ENCODE results near the gene SOCS6. TPM values are rescaled to one million over a fixed set of nuclear protein-coding genes. Genes with fewer than 3 reads are reported as not detected.

The SOCS6 gene
- polyA plus RNA-seq, 3 donors = 4.8 to 6.1 (median 4.8) TPM

- H4K20me1 ChIP-seq (ENCODE audit: insufficient read depth, low read length) = no peaks in the 10 kb centered on the region
- WGBS (ENCODE audit: insufficient coverage) = no CpG with 5 or more reads among the region's 1 CpG
- peaks cover 3 to 9% of the 10 kb centered on the region in 2 donors for H3K4me1 ChIP-seq (ENCODE audit: control insufficient read depth in 1 of 2, insufficient read depth in 2 of 2, low read length in 2 of 2)
- TF ChIP-seq CTCF (IDR thresholded peaks at IDR 0.05) = no peak
- no peaks in the 10 kb centered on the region for H3K79me2 ChIP-seq (ENCODE audit: insufficient read depth, low read length)
- peaks cover 0 to 4% of the 10 kb centered on the region in 2 donors for H3K9me3 ChIP-seq (replicated peaks in 1 of 2; ENCODE audit: control insufficient read depth in 1 of 2, insufficient read depth in 1 of 2, low read length in 2 of 2)
- Mint-ChIP-seq H3K9me3 (peaks cover 2 to 6% (median 5%) of the 10 kb centered on the region in 7 donors), H3K4me1 (peaks cover 22% of the 10 kb centered on the region), H3K4me3 (no peak overlapping the region), H3K27me3 (ENCODE audit: low read depth in 3 of 3) (peaks cover 0 to 1% (median 0%) of the 10 kb centered on the region in 3 donors), H3K36me3 (peaks cover 0 to 7% of the 10 kb centered on the region in 2 donors), H3K27ac (no peak overlapping the region)
- no peak overlapping the region for H3K4me2 ChIP-seq (replicated peaks; ENCODE audit: extremely low read depth, low read length, poor library complexity, severe bottlenecking)
- intact Hi-C loops (cut with micrococcal nuclease) = loop anchor here in 1 of 2 donors (5.0 kb wide), 1 partner anchor 46 kb away; the partner anchor contains the start of gene SOCS6
- no peak overlapping the region for H3K4me3 ChIP-seq (replicated peaks in 1 of 3; ENCODE audit: low read depth in 2 of 3, low read length in 3 of 3)
- no peak overlapping the region for H2AFZ ChIP-seq (ENCODE audit: insufficient read depth, low read depth, low read length, poor library complexity, severe bottlenecking)
- H3K27ac ChIP-seq (ENCODE audit: low read depth in 1 of 2, low read length in 2 of 2) = no peak overlapping the region
- no peak overlapping the region for H3K9ac ChIP-seq (ENCODE audit: insufficient read depth, low read length, poor library complexity, severe bottlenecking)
- no peaks in the 10 kb centered on the region for H3K27me3 ChIP-seq (ENCODE audit: control insufficient read depth in 2 of 2, insufficient read depth in 2 of 2, low read length in 2 of 2)
- no peak for DNase-seq
- H3K36me3 ChIP-seq (replicated peaks in 1 of 2; ENCODE audit: control insufficient read depth in 1 of 2, insufficient read depth in 2 of 2, low read length in 2 of 2) = no peaks in the 10 kb centered on the region
Measured at GRCh38 chr18:70333316-70333715, 44.5 kb downstream of the SOCS6 start.

GRCh38 chr18:70333757-70334156 lies 44.9 kb downstream of the SOCS6 start:
- Histone ChIP-seq H4K20me1 (ENCODE audit: insufficient read depth, low read length) (no peaks in the 10 kb centered on the region), H3K4me1 (ENCODE audit: control insufficient read depth in 1 of 2, insufficient read depth in 2 of 2, low read length in 2 of 2) (peaks cover 3 to 6% of the 10 kb centered on the region in 2 donors), H3K27ac (ENCODE audit: low read depth in 1 of 2, low read length in 2 of 2) (no peak overlapping the region), H3K4me2 (replicated peaks; ENCODE audit: extremely low read depth, low read length, poor library complexity, severe bottlenecking) (no peak overlapping the region), H3K9me3 (replicated peaks in 1 of 2; ENCODE audit: control insufficient read depth in 1 of 2, insufficient read depth in 1 of 2, low read length in 2 of 2) (peaks cover 0 to 4% of the 10 kb centered on the region in 2 donors), H3K79me2 (ENCODE audit: insufficient read depth, low read length) (no peaks in the 10 kb centered on the region), H3K4me3 (replicated peaks in 1 of 3; ENCODE audit: low read depth in 2 of 3, low read length in 3 of 3) (no peak overlapping the region), H3K36me3 (replicated peaks in 1 of 2; ENCODE audit: control insufficient read depth in 1 of 2, insufficient read depth in 2 of 2, low read length in 2 of 2) (no peaks in the 10 kb centered on the region), H3K27me3 (ENCODE audit: control insufficient read depth in 2 of 2, insufficient read depth in 2 of 2, low read length in 2 of 2) (no peaks in the 10 kb centered on the region), H2AFZ (ENCODE audit: insufficient read depth, low read depth, low read length, poor library complexity, severe bottlenecking) (no peak overlapping the region), H3K9ac (ENCODE audit: insufficient read depth, low read length, poor library complexity, severe bottlenecking) (no peak overlapping the region)
- peaks cover 0 to 1% (median 0%) of the 10 kb centered on the region in 3 donors for H3K27me3 Mint-ChIP-seq (ENCODE audit: low read depth in 3 of 3)
- no peak for TF ChIP-seq CTCF (IDR thresholded peaks at IDR 0.05)
- H3K4me3 Mint-ChIP-seq = no peak overlapping the region
- no peak overlapping the region for H3K27ac Mint-ChIP-seq
- H3K9me3 Mint-ChIP-seq = peaks cover 2 to 9% (median 5%) of the 10 kb centered on the region in 7 donors
- peaks cover 0 to 3% of the 10 kb centered on the region in 2 donors for H3K36me3 Mint-ChIP-seq
- H3K4me1 Mint-ChIP-seq = peaks cover 18% of the 10 kb centered on the region
- DNase-seq = no peak
- intact Hi-C loops (cut with micrococcal nuclease) = loop anchor here in 1 of 2 donors (5.0 kb wide), 1 partner anchor 46 kb away; the partner anchor contains the start of gene SOCS6
- WGBS (ENCODE audit: insufficient coverage) = 36% methylated on average over 1 of the region's 2 CpGs
